Neuronal stem cell (in vitro differentiated cells): ENCODE results near the gene SIRPA.

Experiments used
- DNase-seq: peaks from one replicate; pipeline ENCODE4 v3.0.0-alpha.2; 2013; ENCODE audit warnings: low spot score
- H2AFZ ChIP-seq: one replicate; pipeline ENCODE4 v1.6.1; 2013; ENCODE audit warnings: mild to moderate bottlenecking, low read length, inconsistent platforms
- H2AK5ac ChIP-seq: 2 replicates; pipeline ENCODE4 v1.6.1; 2013; ENCODE audit warnings: low read depth, mild to moderate bottlenecking, inconsistent platforms, low read length, moderate library complexity, mixed read lengths
- H2BK120ac ChIP-seq: 2 replicates; pipeline ENCODE4 v1.6.1; 2013; ENCODE audit warnings: low read depth, mild to moderate bottlenecking, inconsistent platforms, low read length, moderate library complexity, mixed read lengths
- H2BK12ac ChIP-seq: one replicate; pipeline ENCODE4 v1.6.1; 2013; ENCODE audit warnings: low read length, inconsistent platforms
- H2BK15ac ChIP-seq: 2 replicates; pipeline ENCODE4 v1.6.1; 2013; ENCODE audit warnings: mild to moderate bottlenecking, low read length, inconsistent platforms, mixed read lengths
- H2BK5ac ChIP-seq: one replicate; pipeline ENCODE4 v1.6.1; 2013; ENCODE audit warnings: inconsistent platforms, mild to moderate bottlenecking, low read length, moderate library complexity
- H3K14ac ChIP-seq: one replicate; pipeline ENCODE4 v1.6.1; 2013; ENCODE audit warnings: low read length, inconsistent platforms
- H3K18ac ChIP-seq: 2 replicates; pipeline ENCODE4 v1.6.1; 2013; ENCODE audit warnings: low read length, inconsistent platforms
- H3K23ac ChIP-seq: 2 replicates; pipeline ENCODE4 v1.6.1; 2013; ENCODE audit warnings: low read depth, mild to moderate bottlenecking, mixed read lengths, low read length, inconsistent platforms; ENCODE audit not compliant: poor library complexity
- H3K27ac ChIP-seq: replicated peaks from 3 replicates; pipeline ENCODE4 v1.5.1; 2013; ENCODE audit warnings: low read length, inconsistent platforms
- H3K27me3 ChIP-seq, 3 experiments: 2 replicates each; pipeline ENCODE4 v1.6.1; 2013; ENCODE audit warnings: low read length in 3 of 3, mild to moderate bottlenecking in 2 of 3, inconsistent platforms in 1 of 3, low read depth in 1 of 3, mixed read lengths in 1 of 3, moderate library complexity in 1 of 3; ENCODE audit not compliant: control insufficient read depth in 3 of 3, insufficient read depth in 3 of 3
- H3K36me3 ChIP-seq, 2 donors: replicated peaks in 1 of 2; 2 replicates each; pipeline ENCODE4 v1.6.1; 2013; ENCODE audit warnings: low read length in 2 of 2; ENCODE audit not compliant: control insufficient read depth in 2 of 2, insufficient read depth in 2 of 2
- H3K4ac ChIP-seq: 2 replicates; pipeline ENCODE4 v1.6.1; 2013; ENCODE audit warnings: inconsistent platforms, mild to moderate bottlenecking, low read length, moderate library complexity
- H3K4me1 ChIP-seq, 2 donors: 1 replicate in 1 of 2; 2 replicates in 1 of 2; pipeline ENCODE4 v1.6.1; 2013; ENCODE audit warnings: low read length in 2 of 2, low read depth in 1 of 2; ENCODE audit not compliant: control insufficient read depth in 2 of 2, insufficient read depth in 1 of 2
- H3K4me2 ChIP-seq: one replicate; pipeline ENCODE4 v1.6.1; 2013; ENCODE audit warnings: mild to moderate bottlenecking, low read length, inconsistent platforms; ENCODE audit not compliant: insufficient read depth, poor library complexity, severe bottlenecking
- H3K4me3 ChIP-seq, 2 donors: 2 replicates each; pipeline ENCODE4 v1.5.1; 2013; ENCODE audit warnings: low read length in 2 of 2, mild to moderate bottlenecking in 2 of 2, inconsistent platforms in 1 of 2, moderate library complexity in 1 of 2
- H3K79me1 ChIP-seq: one replicate; pipeline ENCODE4 v1.6.1; 2013; ENCODE audit warnings: low read depth, mild to moderate bottlenecking, inconsistent platforms, low read length, moderate library complexity
- H3K9ac ChIP-seq: one replicate; pipeline ENCODE4 v1.6.1; 2013; ENCODE audit warnings: mild to moderate bottlenecking, low read depth, low read length, inconsistent platforms; ENCODE audit not compliant: poor library complexity
- H3K9me3 ChIP-seq, 2 donors: replicated peaks in 1 of 2; 2 replicates each; pipeline versions ENCODE3 to v1.6.1; 2013; ENCODE audit warnings: low read length in 2 of 2, mild to moderate bottlenecking in 2 of 2, inconsistent platforms in 1 of 2, low read depth in 1 of 2, mixed read lengths in 1 of 2, moderate library complexity in 1 of 2; ENCODE audit not compliant: control insufficient read depth in 2 of 2, insufficient read depth in 1 of 2
- H4K8ac ChIP-seq: one replicate; pipeline ENCODE4 v1.6.1; 2013; ENCODE audit warnings: low read depth, mild to moderate bottlenecking, inconsistent platforms, low read length, moderate library complexity
- H4K91ac ChIP-seq: one replicate; pipeline ENCODE4 v1.6.1; 2013; ENCODE audit warnings: low read length, low read depth, mild to moderate bottlenecking, inconsistent platforms; ENCODE audit not compliant: poor library complexity
- WGBS, 2 donors: extraction: QIAGEN DNeasy Blood & Tissue Kit; methylation state at CpG; one replicate each; pipeline ENCODE4 v1.1.7; 2013; ENCODE audit warnings: missing lambda C conversion rate in 2 of 2, mixed read lengths in 1 of 2; ENCODE audit not compliant: insufficient read length in 2 of 2, insufficient replicate concordance in 1 of 2; ENCODE audit errors: extremely low coverage in 2 of 2; 5-methylcytosine and 5-hydroxymethylcytosine counted together

SIRPA gene

GRCh38 chr20:1964659-1965405 lies 69.6 kb downstream of the SIRPA start:
- no peak for DNase-seq
- Histone ChIP-seq H3K18ac (no peak overlapping the region), H3K9ac (no peak overlapping the region), H4K91ac (no peak overlapping the region), H3K4me3 (no peak overlapping the region), H3K14ac (no peak overlapping the region), H2BK15ac (no peak overlapping the region), H3K4me1 (peaks cover 0 to 3% of the 10 kb centered on the region in 2 donors), H3K23ac (no peak overlapping the region), H3K4ac (no peak overlapping the region), H3K79me1 (no peaks in the 10 kb centered on the region), H2AK5ac (no peak overlapping the region), H2AFZ (peak overlapping the region; percentile 77), H4K8ac (no peak overlapping the region), H2BK12ac (no peak overlapping the region), H3K9me3 (peaks cover 0 to 2% of the 10 kb centered on the region in 2 donors), H3K27ac (no peak overlapping the region), H3K27me3 (peaks cover 0 to 69% (median 3%) of the 10 kb centered on the region in 3 experiments), H2BK120ac (no peak overlapping the region), H3K4me2 (no peak overlapping the region), H2BK5ac (no peak overlapping the region), H3K36me3 (no peaks in the 10 kb centered on the region)
- no CpG with 5 or more reads among the region's 14 CpGs for WGBS, 2 donors

- no peak overlapping the region for H4K91ac ChIP-seq
- H3K4me3 ChIP-seq, result no peak overlapping the region
- no CpG with 5 or more reads among the region's 28 CpGs for WGBS, 2 donors
- DNase-seq, result peak; percentile 74
- no peak overlapping the region for H3K4ac ChIP-seq
- no peak overlapping the region for H3K9ac ChIP-seq
- no peak overlapping the region for H2BK5ac ChIP-seq
- no peak overlapping the region for H2BK15ac ChIP-seq
- peak overlapping the region; percentile 24 for H2AK5ac ChIP-seq
- no peak overlapping the region for H3K23ac ChIP-seq
- H3K27ac ChIP-seq, result no peak overlapping the region
- H3K36me3 ChIP-seq, result no peaks in the 10 kb centered on the region
- peak overlapping the region; percentile 77 for H2AFZ ChIP-seq
- H3K4me1 ChIP-seq, result peaks cover 0 to 3% of the 10 kb centered on the region in 2 donors
- H2BK12ac ChIP-seq, result no peak overlapping the region
- H4K8ac ChIP-seq, result no peak overlapping the region
- H3K4me2 ChIP-seq, result peak overlapping the region; percentile 54
- peaks cover 0 to 2% of the 10 kb centered on the region in 2 donors for H3K9me3 ChIP-seq
- H3K27me3 ChIP-seq, result peaks cover 0 to 69% (median 3%) of the 10 kb centered on the region in 3 experiments
- peak overlapping the region; percentile 48 for H3K18ac ChIP-seq
- no peaks in the 10 kb centered on the region for H3K79me1 ChIP-seq
- no peak overlapping the region for H3K14ac ChIP-seq
- no peak overlapping the region for H2BK120ac ChIP-seq
These were observed 70.5 kb downstream of the SIRPA start for GRCh38 chr20:1965520-1966351.

- Histone ChIP-seq H3K4me1 (peaks cover 0 to 14% of the 10 kb centered on the region in 2 donors), H3K4me3 (no peak overlapping the region), H2BK15ac (no peak overlapping the region), H3K27me3 (peaks cover 0 to 61% (median 3%) of the 10 kb centered on the region in 3 experiments), H4K8ac (no peak overlapping the region), H3K23ac (no peak overlapping the region), H3K9ac (no peak overlapping the region), H3K27ac (no peak overlapping the region), H3K36me3 (no peaks in the 10 kb centered on the region), H2BK12ac (no peak overlapping the region), H2AFZ (no peak overlapping the region), H3K79me1 (no peaks in the 10 kb centered on the region), H2BK5ac (no peak overlapping the region), H3K4ac (no peak overlapping the region), H3K9me3 (peaks cover 0 to 2% of the 10 kb centered on the region in 2 donors), H3K18ac (no peak overlapping the region), H4K91ac (no peak overlapping the region), H2AK5ac (no peak overlapping the region), H2BK120ac (no peak overlapping the region), H3K4me2 (no peak overlapping the region), H3K14ac (no peak overlapping the region)
- no peak for DNase-seq
- WGBS, 2 donors, result no CpG with 5 or more reads among the region's 4 CpGs
These were observed 73.8 kb downstream of the SIRPA start for GRCh38 chr20:1968964-1969363.
